A673 (cell line): Measurements from ENCODE around the gene SPRED2.

Experiments
- CTCF ChIP-seq: fragments of 300-800, 200-600 bp; sonication (generic); conservative IDR thresholded peaks from 2 replicates; pipeline ENCODE4 v1.5.1; 2017; ENCODE audit warnings: low read depth, mild to moderate bottlenecking, antibody characterized with exemption, low read length, moderate library complexity, mixed read lengths
- EZH2 ChIP-seq: fragments of 200-600 bp; sonication (generic); IDR thresholded peaks from 2 replicates; pipeline ENCODE4 v1.6.1; 2017; ENCODE audit warnings: borderline replicate concordance, low read depth, mild to moderate bottlenecking, mixed read lengths, antibody characterized with exemption, low read length; ENCODE audit not compliant: poor library complexity, severe bottlenecking

GRCh38 chr2:65320042-65320725 is 112.2 kb downstream of the SPRED2 start:
- TF ChIP-seq CTCF, result peak; percentile 28; the same call in 1 of the 2 replicates
- TF ChIP-seq EZH2, result no peak
